HCT116 (cell line): ENCODE measurements around the gene ETV7. TPM values are rescaled to one million over a fixed set of nuclear protein-coding genes. Genes with fewer than 3 reads are reported as not detected.

Experiments
- ATAC-seq: fragments of 200-7000 bp; cut with Tn5 transposase; 2 replicates; pipeline ENCODE4 v1.9.1; 2020; ENCODE audit warnings: mild to moderate bottlenecking, moderate library complexity
- BruUV-seq: library from RNA; stranded (reverse); fragments of 400-500 nt; replicated peaks from 2 replicates; lab custom pipeline; 2021; lab: Mats Ljungman, UMichigan
- CTCF ChIA-PET: fragments of 300-600 bp; sonication (Branson Sonifier 250); formaldehyde crosslinking; loops from one replicate; lab custom pipeline; 2021; ENCODE audit warnings: antibody characterized with exemption; lab: Charles Lee
- POLR2A ChIA-PET: fragments of 300-600, 350-600 bp; sonication (Branson Sonifier 250); formaldehyde crosslinking; loops from one replicate; lab custom pipeline; 2021; ENCODE audit warnings: antibody characterized with exemption; lab: Charles Lee
- RAD21 ChIA-PET, 2 experiments: fragments of 300-600 bp; sonication (Branson Sonifier 250); formaldehyde crosslinking; loops; one replicate each; lab custom pipeline; 2023; ENCODE audit warnings: low total read pairs in 2 of 2; ENCODE audit not compliant: uncharacterized antibody in 2 of 2, unreplicated experiment in 2 of 2, low non-redundant PET in 1 of 2; lab: Charles Lee
- DNase-seq: peaks from one replicate; pipeline ENCODE4 v3.0.0-alpha.2; 2010; ENCODE audit warnings: low read depth, low spot score
- H2AFZ ChIP-seq: fragments of 200-600 bp; shearing (Covaris generic), sonication (generic); 2 replicates; pipeline ENCODE4 v1.6.1; 2017; ENCODE audit warnings: low read depth, mixed run types, mixed read lengths, antibody characterized with exemption, low read length; ENCODE audit not compliant: poor library complexity, severe bottlenecking
- H3K27ac ChIP-seq: 2 replicates; pipeline ENCODE4 v1.5.1; 2012; ENCODE audit warnings: low read depth, low read length
- H3K27me3 ChIP-seq: fragments of 200-600 bp; sonication (generic); 2 replicates; pipeline ENCODE4 v1.6.1; 2016; ENCODE audit warnings: mixed run types, low read length, mixed read lengths; ENCODE audit not compliant: insufficient read depth
- H3K36me3 ChIP-seq, 2 experiments: fragments of 200-500 bp in 1 of 2; fragments of 200-600 bp in 1 of 2; sonication (Bioruptor generic) in 1 of 2; sonication (generic) in 1 of 2; 2 replicates each; pipeline versions ENCODE4 v1.5.1 to v1.6.1; 2014 to 2016; ENCODE audit warnings: low read length in 2 of 2, inconsistent platforms in 1 of 2, mixed read lengths in 1 of 2, mixed run types in 1 of 2; ENCODE audit not compliant: insufficient read depth in 2 of 2, control insufficient read depth in 1 of 2
- H3K4me1 ChIP-seq, 2 experiments: fragments of 200-600 bp in 1 of 2; sonication (generic) in 1 of 2; 2 replicates each; pipeline versions ENCODE4 v1.5.1 to v1.6.1; 2012 to 2017; ENCODE audit warnings: low read length in 2 of 2, inconsistent platforms in 1 of 2, mild to moderate bottlenecking in 1 of 2, mixed read lengths in 1 of 2, mixed run types in 1 of 2, moderate library complexity in 1 of 2; ENCODE audit not compliant: insufficient read depth in 2 of 2, control insufficient read depth in 1 of 2
- H3K4me2 ChIP-seq: fragments of 200-600 bp; sonication (generic); 2 replicates; pipeline ENCODE4 v1.6.1; 2017; ENCODE audit warnings: mixed run types, low read length, mixed read lengths
- H3K4me3 ChIP-seq, 2 experiments: fragments of 200-600 bp in 1 of 2; sonication (generic) in 1 of 2; replicated peaks in 1 of 2; 2 replicates each; pipeline ENCODE4 v1.5.1; 2011 to 2016; ENCODE audit warnings: low read length in 2 of 2, control low read depth in 1 of 2, low read depth in 1 of 2, mild to moderate bottlenecking in 1 of 2, mixed read lengths in 1 of 2, mixed run types in 1 of 2
- H3K79me2 ChIP-seq: fragments of 200-600 bp; sonication (generic); 2 replicates; pipeline ENCODE4 v1.6.1; 2017; ENCODE audit warnings: mild to moderate bottlenecking, mixed run types, low read length, moderate library complexity, mixed read lengths; ENCODE audit not compliant: insufficient read depth
- H3K9ac ChIP-seq: fragments of 200-600 bp; sonication (generic); 2 replicates; pipeline ENCODE4 v1.6.1; 2016; ENCODE audit warnings: low read length, mixed read lengths
- H3K9me2 ChIP-seq: fragments of 200-600 bp; sonication (generic), shearing (Covaris generic); 2 replicates; pipeline ENCODE4 v1.6.1; 2017; ENCODE audit warnings: mixed run types, mild to moderate bottlenecking, moderate library complexity; ENCODE audit not compliant: insufficient read depth
- H3K9me3 ChIP-seq, 2 experiments: fragments of 200-500 bp in 1 of 2; fragments of 200-600 bp in 1 of 2; sonication (Bioruptor generic) in 1 of 2; sonication (generic) in 1 of 2; 2 replicates each; pipeline ENCODE4 v1.6.1; 2014 to 2017; ENCODE audit warnings: low read length in 2 of 2, mixed read lengths in 2 of 2, inconsistent platforms in 1 of 2, low read depth in 1 of 2, mild to moderate bottlenecking in 1 of 2, mixed run types in 1 of 2, moderate library complexity in 1 of 2; ENCODE audit not compliant: control insufficient read depth in 1 of 2, insufficient read depth in 1 of 2
- H4K20me1 ChIP-seq: fragments of 200-600 bp; sonication (generic), shearing (Covaris generic); 2 replicates; pipeline ENCODE4 v1.6.1; 2017; ENCODE audit warnings: mixed run types, mild to moderate bottlenecking, moderate library complexity; ENCODE audit not compliant: insufficient read depth
- ATF3 ChIP-seq: IDR thresholded peaks from 2 replicates; pipeline ENCODE4 v1.6.1; 2012
- CBX3 ChIP-seq: IDR thresholded peaks from 2 replicates; pipeline ENCODE4 v1.6.1; 2012; ENCODE audit warnings: low read depth
- CEBPB ChIP-seq: IDR thresholded peaks from 2 replicates; pipeline ENCODE4 v1.6.1; 2012; ENCODE audit warnings: low read depth
- EGR1 ChIP-seq: IDR thresholded peaks from 2 replicates; pipeline ENCODE4 v1.6.1; 2012; ENCODE audit warnings: low read depth
- EZH2 ChIP-seq: fragments of 200-600 bp; sonication (generic); IDR thresholded peaks from 2 replicates; pipeline ENCODE4 v1.6.1; 2017; ENCODE audit warnings: antibody characterized with exemption, mixed run types
- EZH2phosphoT487 ChIP-seq: fragments of 200-600 bp; IDR thresholded peaks from 2 replicates; pipeline ENCODE4 v1.6.1; 2018; ENCODE audit warnings: antibody characterized with exemption, borderline replicate concordance
- FOSL1 ChIP-seq: IDR thresholded peaks from 2 replicates; pipeline ENCODE4 v1.6.1; 2012; ENCODE audit warnings: low read depth
- JUND ChIP-seq: IDR thresholded peaks from 2 replicates; pipeline ENCODE4 v1.6.1; 2012
- MAX ChIP-seq: IDR thresholded peaks from 2 replicates; pipeline ENCODE4 v1.6.1; 2012
- POLR2A ChIP-seq: IDR thresholded peaks from 2 replicates; pipeline ENCODE4 v1.7.0; 2011; ENCODE audit warnings: borderline replicate concordance; ENCODE audit not compliant: insufficient read depth, insufficient read length; ENCODE audit errors: extremely low read depth
- POLR2AphosphoS5 ChIP-seq: IDR thresholded peaks from 2 replicates; pipeline ENCODE4 v1.6.1; 2011; ENCODE audit warnings: mild to moderate bottlenecking, low read depth, low read length, moderate library complexity
- REST ChIP-seq: IDR thresholded peaks from 2 replicates; pipeline ENCODE4 v1.6.1; 2012; ENCODE audit warnings: low read depth
- SIN3A ChIP-seq: IDR thresholded peaks from 2 replicates; pipeline ENCODE4 v1.6.1; 2012; ENCODE audit warnings: low read depth
- SP1 ChIP-seq: IDR thresholded peaks from 2 replicates; pipeline ENCODE4 v1.6.1; 2012; ENCODE audit warnings: low read depth
- SRF ChIP-seq: IDR thresholded peaks from 2 replicates; pipeline ENCODE4 v1.6.1; 2012; ENCODE audit warnings: low read depth
- YY1 ChIP-seq: IDR thresholded peaks from 2 replicates; pipeline ENCODE4 v1.6.1; 2011; ENCODE audit warnings: low read length, low read depth, moderate library complexity, mild to moderate bottlenecking; ENCODE audit not compliant: insufficient replicate concordance; ENCODE audit errors: extremely low read depth
- ZFX ChIP-seq: fragments of 450-650 bp; IDR thresholded peaks from 2 replicates; pipeline ENCODE4 v1.6.1; 2017
- ZNF274 ChIP-seq: fragments of 200-500 bp; sonication (Bioruptor generic); IDR thresholded peaks from 2 replicates; pipeline ENCODE4 v1.6.1; 2014; ENCODE audit warnings: mild to moderate bottlenecking, low read depth, low read length, inconsistent platforms
- intact Hi-C: fragments of 100-400 bp; cut with micrococcal nuclease; formaldehyde crosslinking; loops from 2 replicates; pipeline ENCODE4 v1.10.0; 2022
- total RNA-seq: library from RNA; stranded (reverse); gene quantifications from one replicate; pipeline ENCODE4 v1.2.1, GENCODE V29; 2021; ENCODE audit not compliant: unreplicated experiment

The ETV7 gene
- total RNA-seq, 1 experiment from 2014 or later, result 1.0 TPM

GRCh38 chr6:36331381-36331780 lies 56.1 kb downstream of the ETV7 start:
- TF ChIP-seq JUND, result no peak
- TF ChIP-seq SIN3A, result no peak
- TF ChIP-seq REST, result no peak
- no peak for TF ChIP-seq YY1
- no peak for TF ChIP-seq SRF
- no peak for TF ChIP-seq ATF3
- TF ChIP-seq EZH2phosphoT487, result no peak
- TF ChIP-seq ZNF274, result no peak
- no peak for TF ChIP-seq POLR2A
- no peak for TF ChIP-seq ZFX
- TF ChIP-seq SP1, result no peak
- no peak for TF ChIP-seq CBX3
- TF ChIP-seq FOSL1, result no peak
- TF ChIP-seq POLR2AphosphoS5, result no peak
- no peak for TF ChIP-seq EZH2
- TF ChIP-seq MAX, result no peak
- no peak for TF ChIP-seq CEBPB
- TF ChIP-seq EGR1, result no peak
- no TSS peak for BruUV-seq
- no peak overlapping the region for H3K9ac ChIP-seq
- H3K27me3 ChIP-seq, result 0 out of 2 replicates have a peak, but pooled peaks cover 6% of the 10 kb centered on the region
- no peaks in the 10 kb centered on the region for H3K9me3 ChIP-seq
- ATAC-seq (no peak), DNase-seq (no peak)
- H3K36me3 ChIP-seq, result no peaks in the 10 kb centered on the region
- no peak overlapping the region for H3K27ac ChIP-seq
- H3K9me2 ChIP-seq, result no peaks in the 10 kb centered on the region
- H3K79me2 ChIP-seq, result no peaks in the 10 kb centered on the region
- no peaks in the 10 kb centered on the region for H3K4me1 ChIP-seq
- ChIA-PET POLR2A (no interaction called here), CTCF (interaction anchor here (4.3 kb wide), 1 partner anchor 10 kb away, joined by 20 read pairs; no protein-coding TSS in a partner anchor), RAD21 (no interaction called here)
- H4K20me1 ChIP-seq, result no peaks in the 10 kb centered on the region
- intact Hi-C loops, result no loop called here
- no peak overlapping the region for H3K4me2 ChIP-seq
- no peak overlapping the region for H3K4me3 ChIP-seq
- no peak overlapping the region for H2AFZ ChIP-seq
